GM19025 (cell line): ENCODE measurements around the gene TBC1D7.

Experiments used
- ATAC-seq: cut with Tn5 transposase; IDR thresholded peaks from one replicate; pipeline ENCODE4 v1.9.1; 2021; ENCODE audit warnings: mild to moderate bottlenecking, low read depth, moderate library complexity; ENCODE audit not compliant: unreplicated experiment

Gene TBC1D7

GRCh38 chr6:13273931-13274706, 54.2 kb downstream of the TBC1D7 start:
- ATAC-seq, result no peak

- no peak for ATAC-seq
These were observed 55.0 kb downstream of the TBC1D7 start for GRCh38 chr6:13273202-13273930.

GRCh38 chr6:13272131-13273046, 55.9 kb downstream of the TBC1D7 start:
- ATAC-seq, result peak; percentile 65

- no peak for ATAC-seq
These were observed 59.3 kb downstream of the TBC1D7 start for GRCh38 chr6:13268913-13269518.

- ATAC-seq, result no peak
These were observed 61.1 kb downstream of the TBC1D7 start for GRCh38 chr6:13267142-13267651.

GRCh38 chr6:13263669-13264068, 64.7 kb downstream of the TBC1D7 start:
- ATAC-seq, result no peak

- ATAC-seq, result no peak
These were observed 65.8 kb downstream of the TBC1D7 start for GRCh38 chr6:13262302-13263230.

- peak; percentile 53 for ATAC-seq
These were observed 66.8 kb downstream of the TBC1D7 start for GRCh38 chr6:13261464-13261994.

GRCh38 chr6:13260831-13261230, 67.5 kb downstream of the TBC1D7 start:
- no peak for ATAC-seq

- ATAC-seq, result no peak
These were observed 68.2 kb downstream of the TBC1D7 start for GRCh38 chr6:13260101-13260598.

- ATAC-seq, result no peak
These were observed 68.9 kb downstream of the TBC1D7 start for GRCh38 chr6:13259393-13259792.

- no peak for ATAC-seq
These were observed 71.9 kb downstream of the TBC1D7 start for GRCh38 chr6:13256266-13257001.
